HG02973 (cell line): ENCODE data around the gene NRIP3.
"Not testable (repeated sequence)": the region's sequence is repeated elsewhere in the genome, so short reads cannot be mapped to it uniquely, and the experiment has no call there.

Experiments used
- ATAC-seq: cut with Tn5 transposase; IDR thresholded peaks from one replicate; pipeline ENCODE4 v1.9.1; 2021; ENCODE audit warnings: moderate library complexity; ENCODE audit not compliant: unreplicated experiment

The NRIP3 gene

GRCh38 chr11:9016916-9017642 is 13.3 kb upstream of the NRIP3 start:
- ATAC-seq, result no peak

- ATAC-seq, result peak; percentile 63
Measured at GRCh38 chr11:9015677-9016076, 11.9 kb upstream of the NRIP3 start.

GRCh38 chr11:9014826-9015225 is 11.0 kb upstream of the NRIP3 start:
- ATAC-seq, result no peak

GRCh38 chr11:9013373-9013772 is 9.6 kb upstream of the NRIP3 start:
- ATAC-seq, result no peak

DNA sequence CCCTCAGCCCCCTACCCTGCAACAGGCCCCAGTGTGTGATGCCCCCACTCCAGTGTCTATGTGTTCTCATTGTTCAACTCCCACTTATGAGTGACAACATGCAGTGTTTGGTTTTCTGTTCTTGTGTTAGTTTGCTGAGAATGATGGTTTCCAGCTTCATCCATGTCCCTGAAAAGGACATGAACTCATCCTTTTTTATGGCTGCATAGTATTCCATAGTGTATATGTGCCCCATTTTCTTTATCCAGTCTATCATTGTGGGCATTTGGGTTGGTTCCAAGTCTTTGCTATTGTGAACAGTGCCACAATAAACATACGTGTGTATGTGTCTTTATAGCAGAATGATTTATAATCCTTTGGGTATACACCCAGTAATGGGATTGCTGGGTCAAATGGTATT is 5.7 kb upstream of the NRIP3 start:
- ATAC-seq, result not testable (repeated sequence)

GRCh38 chr11:9008661-9009060 is 4.9 kb upstream of the NRIP3 start:
- no peak for ATAC-seq

DNA sequence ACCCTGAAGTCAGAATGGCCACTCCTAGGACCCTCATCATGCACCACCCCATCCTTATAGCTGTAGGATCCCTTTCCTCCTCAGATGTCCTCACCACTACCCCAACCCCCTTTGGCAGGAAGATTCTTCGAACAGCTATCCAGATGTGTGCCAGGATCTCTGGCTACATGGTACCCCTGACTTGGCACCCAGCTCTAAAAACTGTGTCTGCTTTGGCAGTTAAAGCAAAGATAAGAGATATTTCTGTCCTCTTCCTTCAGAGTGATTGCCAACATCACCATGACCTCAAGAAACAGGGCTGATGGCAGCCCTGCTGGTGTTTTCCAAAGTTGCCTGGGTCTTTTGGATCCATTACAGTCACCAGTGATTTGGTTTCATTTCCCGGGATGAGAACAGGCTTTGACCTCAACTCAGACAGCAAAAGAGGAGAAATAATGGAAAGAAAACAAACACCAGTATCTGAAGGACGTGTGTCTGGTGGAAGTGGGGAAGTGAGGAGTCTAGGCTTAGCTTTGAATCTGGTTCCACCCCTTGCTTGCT is 4.3 kb upstream of the NRIP3 start:
- no peak for ATAC-seq

GRCh38 chr11:9005087-9005486 is 1.3 kb upstream of the NRIP3 start:
- ATAC-seq, result no peak

DNA sequence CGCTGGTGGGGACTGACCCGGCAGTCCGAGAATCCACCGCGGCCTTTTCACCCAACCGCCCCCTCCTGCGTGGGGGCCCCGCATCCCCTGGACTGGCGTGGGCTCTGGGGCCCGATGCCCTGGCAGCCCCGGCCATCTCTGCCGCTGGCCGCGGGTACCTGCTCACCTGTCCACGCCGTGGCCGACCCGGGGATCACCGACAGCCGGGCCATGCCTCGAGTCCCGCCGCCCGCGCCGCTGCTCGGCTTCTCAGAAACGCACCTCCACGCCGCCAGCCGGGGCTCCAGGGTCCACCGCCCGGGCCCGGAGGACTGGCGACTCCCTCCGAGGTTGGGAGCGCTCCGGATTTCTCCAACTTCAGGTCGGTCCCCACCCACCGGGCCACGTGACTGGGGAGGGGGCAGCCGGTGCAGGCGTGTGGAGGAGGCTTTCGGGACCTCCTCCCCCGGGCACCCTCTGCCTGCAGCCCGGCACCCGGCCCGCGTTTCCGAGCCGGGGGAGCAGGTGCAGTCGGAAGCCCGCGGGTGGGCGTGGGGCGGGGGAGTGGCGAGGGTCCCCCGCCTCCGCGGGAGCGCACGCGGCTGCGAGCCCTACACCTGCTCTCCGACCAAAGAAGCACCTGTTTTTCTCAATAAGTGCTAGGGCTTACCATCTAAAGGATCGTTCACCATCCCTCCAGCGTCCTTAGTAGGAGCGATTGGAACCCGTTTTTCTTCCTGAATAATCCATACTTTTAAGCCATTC is 554 bp upstream of the NRIP3 start:
- peak; percentile 11 for ATAC-seq

GRCh38 chr11:9002920-9003572 is 755 bp downstream of the NRIP3 start:
- no peak for ATAC-seq

GRCh38 chr11:9001736-9002135 is 2.1 kb downstream of the NRIP3 start:
- no peak for ATAC-seq

DNA sequence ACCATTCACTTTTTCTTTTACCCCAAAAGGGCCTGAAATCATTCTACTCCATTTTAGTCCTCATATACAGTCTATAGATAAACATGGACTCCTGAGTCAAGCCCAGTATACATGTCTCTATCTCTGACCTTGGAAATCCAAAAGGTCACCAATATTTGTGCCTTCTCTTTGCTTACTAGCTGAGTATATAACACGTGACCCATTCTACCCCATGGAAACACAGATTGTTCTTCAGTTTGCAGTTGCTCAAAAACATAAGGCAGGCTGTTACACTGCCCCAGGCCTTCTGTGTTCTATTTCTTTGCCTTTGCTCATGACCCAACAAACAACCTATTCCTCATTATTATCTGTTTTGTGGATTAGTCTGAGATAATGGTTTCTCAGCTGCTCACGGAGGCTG is 5.8 kb downstream of the NRIP3 start:
- no peak for ATAC-seq

- ATAC-seq, result no peak
Measured at GRCh38 chr11:8997451-8997850, 6.3 kb downstream of the NRIP3 start.

DNA sequence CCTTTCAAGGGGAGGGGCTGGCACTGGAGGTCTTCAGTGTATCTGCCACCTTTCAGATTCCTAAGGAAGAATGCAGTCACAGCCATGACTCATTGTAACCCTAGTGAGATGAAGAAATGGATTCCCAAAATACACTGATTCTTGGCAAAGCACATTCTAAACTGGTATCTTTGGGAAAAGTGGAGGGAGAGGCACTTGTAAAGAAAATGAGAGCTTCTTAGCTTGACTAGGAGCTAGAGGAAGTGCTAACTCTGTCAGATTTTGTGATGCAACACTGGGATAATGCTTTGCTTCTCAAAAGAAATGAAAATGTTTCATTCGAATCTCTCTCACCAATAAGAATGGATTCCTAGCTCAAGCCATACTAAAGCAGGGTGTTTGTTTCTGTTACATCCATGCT is 14.3 kb downstream of the NRIP3 start:
- ATAC-seq, result no peak

GRCh38 chr11:8988329-8989234 is 15.2 kb downstream of the NRIP3 start:
- ATAC-seq, result no peak

DNA sequence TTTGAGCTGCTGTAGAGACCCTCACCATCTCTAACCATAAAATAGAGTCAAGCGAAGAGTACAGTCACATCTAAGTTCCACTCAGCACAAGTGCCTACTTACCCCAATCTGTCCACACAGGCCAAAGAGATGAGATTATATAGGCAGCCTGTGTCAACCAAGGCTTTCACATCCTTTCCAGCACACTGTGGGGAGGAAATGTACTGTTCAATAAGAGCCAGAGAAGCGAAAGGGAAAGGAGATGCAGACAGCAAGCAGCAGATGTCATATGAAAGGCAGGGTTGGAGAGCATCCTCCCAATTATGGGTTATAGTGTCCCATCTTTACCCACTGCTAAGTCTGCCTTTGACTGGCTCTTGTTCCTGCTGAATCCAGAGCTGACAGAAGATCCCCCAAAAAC is 16.4 kb downstream of the NRIP3 start:
- no peak for ATAC-seq

GRCh38 chr11:8986772-8987171 is 17.0 kb downstream of the NRIP3 start:
- not testable (repeated sequence) for ATAC-seq

- ATAC-seq, result no peak
Measured at GRCh38 chr11:8985462-8985861, 18.3 kb downstream of the NRIP3 start.

- ATAC-seq, result no peak
Measured at GRCh38 chr11:8983552-8983951, 20.2 kb downstream of the NRIP3 start.

- ATAC-seq, result no peak
Measured at GRCh38 chr11:8980485-8980884, 23.3 kb downstream of the NRIP3 start.

DNA sequence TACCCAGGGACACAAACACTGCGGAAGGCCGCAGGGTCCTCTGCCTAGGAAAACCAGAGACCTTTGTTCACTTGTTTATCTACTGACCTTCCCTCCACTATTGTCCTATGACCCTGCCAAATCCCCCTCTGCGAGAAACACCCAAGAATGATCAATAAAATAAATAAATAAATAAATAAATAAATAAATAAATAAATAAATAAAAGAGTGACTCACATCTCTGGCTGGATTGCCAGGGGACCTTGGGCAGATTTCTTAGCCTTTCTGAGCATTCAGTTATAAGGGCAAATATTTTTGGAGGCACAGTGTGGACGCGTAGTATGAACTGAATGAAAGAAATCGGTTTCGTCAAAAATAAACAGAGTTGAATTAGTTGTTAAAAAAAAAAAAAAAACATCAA is 24.4 kb downstream of the NRIP3 start:
- not testable (repeated sequence) for ATAC-seq
